Measurements from ENCODE around the gene VEZT. TPM values are rescaled to one million over a fixed set of nuclear protein-coding genes. Genes with fewer than 3 reads are reported as not detected.

VEZT gene
- total RNA-seq, 2 donors from 2014 or later = 146 to 201 TPM

DNA sequence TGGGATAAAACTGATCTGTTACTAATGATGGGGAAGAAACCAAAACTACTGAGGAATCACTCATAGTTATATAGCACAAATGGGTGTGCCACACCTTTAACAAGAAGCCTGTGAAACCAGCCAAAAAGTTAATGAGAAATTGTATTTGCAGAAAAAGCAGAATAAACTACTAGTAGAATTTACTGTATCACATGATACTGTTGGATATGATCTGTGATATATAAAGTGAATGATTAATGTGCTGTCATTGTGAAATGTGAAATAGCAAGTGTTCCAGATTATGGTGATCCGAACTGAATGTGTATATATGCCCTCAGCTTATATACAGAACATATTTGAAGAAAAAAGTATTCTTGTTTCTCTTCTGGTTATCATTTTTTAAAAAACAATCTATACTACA lies 30.5 kb downstream of the VEZT start:
- no peak for DNase-seq
- no peaks in the 10 kb centered on the region for H3K9me3 ChIP-seq (ENCODE audit: control insufficient read depth, low read length)
- Mint-ChIP-seq H3K36me3 (ENCODE audit: low read depth) (peaks cover 46% of the 10 kb centered on the region), H3K9me3 (no peaks in the 10 kb centered on the region), H3K27ac (no peak overlapping the region), H3K27me3 (ENCODE audit: insufficient read depth) (no peaks in the 10 kb centered on the region), H3K4me3 (no peak overlapping the region), H3K4me1 (peaks cover 11% of the 10 kb centered on the region)
- peaks cover 3% of the 10 kb centered on the region for H3K4me1 ChIP-seq (ENCODE audit: control insufficient read depth, insufficient read depth, low read length)
- H3K9ac ChIP-seq (ENCODE audit: extremely low read depth, low read length, poor library complexity, severe bottlenecking) = no peak overlapping the region
- H3K27ac ChIP-seq (ENCODE audit: low read depth, low read length) = no peak overlapping the region
- H3K4me3 ChIP-seq (ENCODE audit: low read length) = no peak overlapping the region
- H3K27me3 ChIP-seq (ENCODE audit: control insufficient read depth, insufficient read depth, low read length, poor library complexity, severe bottlenecking) = no peaks in the 10 kb centered on the region
- WGBS, 2 experiments (ENCODE audit: insufficient coverage in 1 of 2, insufficient read length in 1 of 2) = no CpG with 5 or more reads among the region's 1 CpG
- no peak for TF ChIP-seq CTCF (conservative IDR thresholded peaks at IDR 0.05)
- peaks cover 61% of the 10 kb centered on the region for H3K36me3 ChIP-seq (ENCODE audit: control insufficient read depth, insufficient read depth, low read length)

DNA sequence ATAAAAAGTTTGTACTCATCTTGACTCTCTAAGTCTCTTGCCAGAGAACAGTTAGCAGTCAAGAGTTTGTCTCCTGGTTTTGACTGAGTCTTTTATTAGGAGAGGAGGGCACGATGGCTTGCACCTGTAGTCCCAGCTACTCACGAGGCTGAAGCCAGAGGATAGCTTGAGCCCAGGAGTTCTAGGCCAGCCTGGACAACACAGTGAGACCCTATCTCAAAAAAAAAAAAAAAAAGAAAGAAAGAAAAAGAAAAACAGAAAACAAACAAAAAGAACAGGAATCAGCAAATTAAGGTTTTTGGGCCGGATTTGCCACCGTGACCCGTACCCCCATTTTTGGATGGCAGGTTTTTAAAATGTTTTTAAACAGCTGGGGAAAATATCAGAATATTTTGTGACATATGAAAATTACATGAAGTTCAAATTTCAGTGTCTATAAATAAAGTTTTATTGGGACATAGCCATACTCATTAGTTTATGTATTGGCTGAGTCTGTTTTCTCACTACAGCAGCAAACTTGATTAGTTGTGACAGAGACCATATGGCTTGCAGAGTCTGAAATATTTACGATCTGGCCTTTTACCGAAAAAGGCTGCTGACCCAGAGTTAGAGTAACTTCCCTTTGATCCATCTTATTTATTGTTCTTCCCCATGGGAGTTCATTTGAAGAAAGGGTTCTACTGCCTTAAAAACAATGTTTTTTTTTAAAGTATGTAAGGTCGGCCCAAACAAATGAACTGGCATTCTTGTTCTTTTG lies 31.2 kb downstream of the VEZT start:
- 78 to 84% methylated on average over 6 to 8 of the region's 8 CpGs for WGBS, 2 experiments (ENCODE audit: insufficient coverage in 1 of 2, insufficient read length in 1 of 2)
- Histone ChIP-seq H3K4me1 (ENCODE audit: control insufficient read depth, insufficient read depth, low read length) (peaks cover 3% of the 10 kb centered on the region), H3K4me3 (ENCODE audit: low read length) (no peak overlapping the region), H3K9me3 (ENCODE audit: control insufficient read depth, low read length) (no peaks in the 10 kb centered on the region), H3K27ac (ENCODE audit: low read depth, low read length) (no peak overlapping the region), H3K9ac (ENCODE audit: extremely low read depth, low read length, poor library complexity, severe bottlenecking) (no peak overlapping the region), H3K27me3 (ENCODE audit: control insufficient read depth, insufficient read depth, low read length, poor library complexity, severe bottlenecking) (no peaks in the 10 kb centered on the region), H3K36me3 (ENCODE audit: control insufficient read depth, insufficient read depth, low read length) (peaks cover 61% of the 10 kb centered on the region)
- no peaks in the 10 kb centered on the region for H3K9me3 Mint-ChIP-seq
- H3K27me3 Mint-ChIP-seq (ENCODE audit: insufficient read depth) = no peaks in the 10 kb centered on the region
- no peak for DNase-seq
- no peak for TF ChIP-seq CTCF (conservative IDR thresholded peaks at IDR 0.05)
- H3K36me3 Mint-ChIP-seq (ENCODE audit: low read depth) = peaks cover 47% of the 10 kb centered on the region
- peaks cover 11% of the 10 kb centered on the region for H3K4me1 Mint-ChIP-seq
- H3K4me3 Mint-ChIP-seq = no peak overlapping the region
- no peak overlapping the region for H3K27ac Mint-ChIP-seq

GRCh38 chr12:95253386-95253785 lies 35.8 kb downstream of the VEZT start:
- no peak overlapping the region for H3K9ac ChIP-seq (ENCODE audit: extremely low read depth, low read length, poor library complexity, severe bottlenecking)
- H3K4me1 Mint-ChIP-seq = peaks cover 26% of the 10 kb centered on the region
- DNase-seq = no peak
- peaks cover 70% of the 10 kb centered on the region for H3K36me3 ChIP-seq (ENCODE audit: control insufficient read depth, insufficient read depth, low read length)
- H3K9me3 ChIP-seq (ENCODE audit: control insufficient read depth, low read length) = no peaks in the 10 kb centered on the region
- no peaks in the 10 kb centered on the region for H3K9me3 Mint-ChIP-seq
- H3K27ac Mint-ChIP-seq = no peak overlapping the region
- no peak for TF ChIP-seq CTCF (conservative IDR thresholded peaks at IDR 0.05)
- H3K27me3 ChIP-seq (ENCODE audit: control insufficient read depth, insufficient read depth, low read length, poor library complexity, severe bottlenecking) = no peaks in the 10 kb centered on the region
- H3K4me1 ChIP-seq (ENCODE audit: control insufficient read depth, insufficient read depth, low read length) = peaks cover 7% of the 10 kb centered on the region
- no peaks in the 10 kb centered on the region for H3K27me3 Mint-ChIP-seq (ENCODE audit: insufficient read depth)
- H3K4me3 ChIP-seq (ENCODE audit: low read length) = no peak overlapping the region
- peaks cover 66% of the 10 kb centered on the region for H3K36me3 Mint-ChIP-seq (ENCODE audit: low read depth)
- no peak overlapping the region for H3K27ac ChIP-seq (ENCODE audit: low read depth, low read length)
- no peak overlapping the region for H3K4me3 Mint-ChIP-seq

Measured in endodermal cell (in vitro differentiated cells).